Esophagus mucosa (tissue), 1 donor: ENCODE results near the gene PCNP. TPM values are rescaled to one million over a fixed set of nuclear protein-coding genes. Genes with fewer than 3 reads are reported as not detected.
A peak's percentile ranks its signal among the peaks of the same experiment; 100 is the strongest.
"Not testable (repeated sequence)": the region's sequence is repeated elsewhere in the genome, so short reads cannot be mapped to it uniquely, and the experiment has no call there.

Source experiments
- ATAC-seq: fragments of 200-7000 bp; cut with Tn5 transposase; one replicate; pipeline ENCODE4 v1.9.1; 2020
- total RNA-seq: library from RNA; stranded (reverse); gene quantifications from one replicate; pipeline ENCODE4 v1.2.4, GENCODE V29; 2023
- donor health status: DM: yes; HTN: yes; CAD: no.

The PCNP gene
- total RNA-seq, 1 donor from 2014 or later: 94.5 TPM

GRCh38 chr3:101633186-101633585, 59.2 kb downstream of the PCNP start:
- no peak for ATAC-seq

- no peak for ATAC-seq
Observed at GRCh38 chr3:101634591-101635196, 60.7 kb downstream of the PCNP start.

GRCh38 chr3:101635345-101635744, 61.4 kb downstream of the PCNP start:
- no peak for ATAC-seq

GRCh38 chr3:101635954-101636798, 62.2 kb downstream of the PCNP start:
- ATAC-seq: peak; percentile 77

GRCh38 chr3:101637451-101637850, 63.5 kb downstream of the PCNP start:
- ATAC-seq: no peak

GRCh38 chr3:101638261-101638745, 64.3 kb downstream of the PCNP start:
- no peak for ATAC-seq

GRCh38 chr3:101639280-101639963, 65.4 kb downstream of the PCNP start:
- ATAC-seq: no peak

GRCh38 chr3:101640256-101640655, 66.3 kb downstream of the PCNP start:
- ATAC-seq: no peak

- not testable (repeated sequence) for ATAC-seq
Observed at GRCh38 chr3:101641397-101642115, 67.6 kb downstream of the PCNP start.

- ATAC-seq: no peak
Observed at GRCh38 chr3:101642441-101642840, 68.5 kb downstream of the PCNP start.

GRCh38 chr3:101643009-101643844, 69.2 kb downstream of the PCNP start:
- ATAC-seq: no peak

Other genes with a start within 250 kb of the PCNP start
- gene SENP7, start 61.0 kb upstream of the PCNP start, total RNA-seq: 7.4 TPM
- 14.6 TPM for gene TRMT10C, start 12.3 kb upstream of the PCNP start, total RNA-seq
- 10.0 TPM for gene ZBTB11, start 103.0 kb downstream of the PCNP start, total RNA-seq
- gene RPL24, start 112.5 kb downstream of the PCNP start, total RNA-seq: 942 TPM
- gene CEP97, start 150.4 kb downstream of the PCNP start, total RNA-seq: 4.6 TPM
- gene NXPE3, start 205.0 kb downstream of the PCNP start, total RNA-seq: 1.8 TPM